GM12873 (cell line): ENCODE results near the gene TGFB1I1.

Experiments used
- CTCF ChIP-seq: IDR thresholded peaks from 2 replicates; pipeline ENCODE4 v1.5.1; 2012; ENCODE audit warnings: low read depth, mild to moderate bottlenecking, moderate library complexity, low read length, control low read depth; ENCODE audit not compliant: insufficient read depth; ENCODE audit errors: missing control alignments

Gene TGFB1I1

GRCh38 chr16:31471875-31472708 is at the start of gene TGFB1I1:
TSS of gene TGFB1I1 (plus strand) at chr16:31472152. CDS start at chr16:31472189, 37 bp downstream.
- no peak for TF ChIP-seq CTCF

GRCh38 chr16:31423241-31423640 is 48.7 kb upstream of the TGFB1I1 start:
- TF ChIP-seq CTCF: no peak

- no peak for TF ChIP-seq CTCF
These were observed 48.2 kb upstream of the TGFB1I1 start for GRCh38 chr16:31423801-31424200.

- no peak for TF ChIP-seq CTCF
These were observed 44.3 kb upstream of the TGFB1I1 start for GRCh38 chr16:31427441-31428278.

- TF ChIP-seq CTCF: no peak
These were observed 43.7 kb upstream of the TGFB1I1 start, which contains the start of gene COX6A2 for GRCh38 chr16:31428279-31428597. TSS of gene COX6A2 (minus strand) at chr16:31428360. CDS start at chr16:31428325, 35 bp downstream.

GRCh38 chr16:31428638-31429247 is 43.2 kb upstream of the TGFB1I1 start:
- TF ChIP-seq CTCF: no peak

- no peak for TF ChIP-seq CTCF
These were observed 42.6 kb upstream of the TGFB1I1 start for GRCh38 chr16:31429314-31429713.
